Keratinocyte (primary cell): ENCODE measurements around the gene NEIL1. TPM values are rescaled to one million over a fixed set of nuclear protein-coding genes. Genes with fewer than 3 reads are reported as not detected.

Experiments
- DNase-seq: peaks from one replicate; pipeline ENCODE4 v3.0.0-alpha.2; 2011; ENCODE audit warnings: low read depth, missing footprints, low spot score
- FAIRE-seq: peaks from 2 replicates; lab custom pipeline; 2011; peaks lifted over from hg19 to GRCh38; lab: Jason Lieb, UNC
- H2AFZ ChIP-seq: 2 replicates; pipeline ENCODE4 v1.6.0; 2012; ENCODE audit warnings: low read length, control low read depth, inconsistent platforms; ENCODE audit not compliant: control insufficient read depth
- H3K27ac ChIP-seq: 2 replicates; pipeline ENCODE4 v1.5.1; 2011; ENCODE audit warnings: low read length; ENCODE audit not compliant: control insufficient read depth, insufficient read depth
- H3K27me3 ChIP-seq: 3 replicates; pipeline ENCODE4 v1.6.0; 2011; ENCODE audit warnings: low read length; ENCODE audit not compliant: control insufficient read depth, insufficient read depth; ENCODE audit errors: extremely low read depth
- H3K36me3 ChIP-seq, 2 experiments: 2 replicates in 1 of 2; 3 replicates in 1 of 2; pipeline ENCODE4 v1.5.1; 2011; ENCODE audit warnings: low read length in 2 of 2, mild to moderate bottlenecking in 1 of 2; ENCODE audit not compliant: control insufficient read depth in 2 of 2, insufficient read depth in 2 of 2; ENCODE audit errors: extremely low read depth in 1 of 2
- H3K4me1 ChIP-seq: 3 replicates; pipeline ENCODE4 v1.5.1; 2011; ENCODE audit warnings: low read length; ENCODE audit not compliant: control insufficient read depth, insufficient read depth; ENCODE audit errors: extremely low read depth
- H3K4me2 ChIP-seq: 3 replicates; pipeline ENCODE4 v1.6.0; 2011; ENCODE audit warnings: low read depth, low read length; ENCODE audit not compliant: control insufficient read depth, insufficient read depth; ENCODE audit errors: extremely low read depth
- H3K4me3 ChIP-seq, 3 experiments: fragments of 200-600 bp in 1 of 3; sonication (generic) in 1 of 3; 2 replicates in 2 of 3; 3 replicates in 1 of 3; pipeline ENCODE4 v1.5.1; 2011 to 2016; ENCODE audit warnings: low read length in 3 of 3, mild to moderate bottlenecking in 3 of 3, control low read depth in 2 of 3, inconsistent platforms in 1 of 3, low read depth in 1 of 3, mixed read lengths in 1 of 3, mixed run types in 1 of 3, moderate library complexity in 1 of 3; ENCODE audit not compliant: control insufficient read depth in 2 of 3, insufficient read depth in 2 of 3; ENCODE audit errors: extremely low read depth in 1 of 3
- H3K79me2 ChIP-seq: 2 replicates; pipeline ENCODE4 v1.6.0; 2012; ENCODE audit warnings: low read length; ENCODE audit not compliant: control insufficient read depth, insufficient read depth
- H3K9ac ChIP-seq: 3 replicates; pipeline ENCODE4 v1.6.0; 2011; ENCODE audit warnings: low read length; ENCODE audit not compliant: control insufficient read depth, insufficient read depth; ENCODE audit errors: extremely low read depth
- H3K9me1 ChIP-seq: 3 replicates; pipeline ENCODE4 v1.6.0; 2011; ENCODE audit warnings: low read length; ENCODE audit not compliant: control insufficient read depth, insufficient read depth; ENCODE audit errors: extremely low read depth
- H3K9me3 ChIP-seq: 2 replicates; pipeline ENCODE4 v1.5.1; 2012; ENCODE audit warnings: low read depth, low read length; ENCODE audit not compliant: control insufficient read depth
- H4K20me1 ChIP-seq: 3 replicates; pipeline ENCODE4 v1.6.0; 2011; ENCODE audit warnings: low read length; ENCODE audit not compliant: control insufficient read depth, insufficient read depth; ENCODE audit errors: extremely low read depth
- CTCF ChIP-seq, 3 experiments: IDR thresholded peaks in 1 of 3; conservative IDR thresholded peaks in 1 of 3; optimal IDR thresholded peaks in 1 of 3; 2 replicates in 2 of 3; 3 replicates in 1 of 3; pipeline versions ENCODE3 to v1.5.1; 2011; ENCODE audit warnings: low read length in 3 of 3, mild to moderate bottlenecking in 3 of 3, moderate library complexity in 2 of 3, control low read depth in 1 of 3, inconsistent platforms in 1 of 3; ENCODE audit not compliant: insufficient read depth in 2 of 3; ENCODE audit errors: extremely low read depth in 1 of 3
- EZH2 ChIP-seq: IDR thresholded peaks from one replicate; pipeline ENCODE4 v1.6.1; 2012; ENCODE audit warnings: inconsistent platforms, mild to moderate bottlenecking, low read length, moderate library complexity
- dilution Hi-C: fragments of 300-500 bp; cut with MboI; formaldehyde crosslinking; loops from one replicate; pipeline ENCODE4 v1.7.0; 2020; ENCODE audit warnings: low sequenced_read_pairs; ENCODE audit not compliant: extremely low pct_ligation_motif_present
- polyA plus RNA-seq, 5 experiments: library from polyadenylated mRNA; depleted of rRNA in 3 of 5; stranded (reverse) in 3 of 5; stranded (forward) in 1 of 5; unstranded in 1 of 5; fragments of >200 nt; gene quantifications; 1 replicate in 1 of 5; 2 replicates in 3 of 5; 3 replicates in 1 of 5; pipeline versions ENCODE4 v1.2.1 to v1.2.3, GENCODE V29; 2011 to 2012; ENCODE audit warnings: missing spikeins in 2 of 5, low read depth in 1 of 5, low replicate concordance in 1 of 5

The NEIL1 gene
- polyA plus RNA-seq, 1 donor (not counting 4 experiments of a cell fraction or from before 2014, with no cell fraction given) = 5.5 TPM

- Histone ChIP-seq H3K27me3 (no peaks in the 10 kb centered on the region), H3K79me2 (no peaks in the 10 kb centered on the region), H3K9me3 (no peaks in the 10 kb centered on the region), H4K20me1 (no peaks in the 10 kb centered on the region), H3K4me3 (no peak overlapping the region), H3K9me1 (no peaks in the 10 kb centered on the region), H3K36me3 (peaks cover 19 to 43% of the 10 kb centered on the region in 2 experiments), H3K9ac (no peak overlapping the region), H3K4me1 (no peaks in the 10 kb centered on the region), H2AFZ (no peak overlapping the region), H3K4me2 (no peak overlapping the region), H3K27ac (no peak overlapping the region)
- no peak for TF ChIP-seq CTCF (optimal IDR thresholded peaks at IDR 0.05 in 1 of 3, IDR thresholded peaks at IDR 0.05 in 1 of 3, conservative IDR thresholded peaks at IDR 0.05 in 1 of 3; ENCODE audit: extremely low read depth in 1 of 3, insufficient read depth in 2 of 3, low read length in 3 of 3)
- no peak for TF ChIP-seq EZH2
- FAIRE-seq (no peak), DNase-seq (no peak)
- dilution Hi-C loops = no loop called here
These were observed 11.3 kb downstream of the NEIL1 start for GRCh38 chr15:75357976-75358673.

- Histone ChIP-seq H3K4me3 (no peak overlapping the region), H3K4me1 (no peaks in the 10 kb centered on the region), H3K9me3 (no peaks in the 10 kb centered on the region), H3K4me2 (no peak overlapping the region), H3K36me3 (peaks cover 19 to 43% of the 10 kb centered on the region in 2 experiments), H3K27ac (no peak overlapping the region), H3K79me2 (no peaks in the 10 kb centered on the region), H3K9ac (no peak overlapping the region), H3K27me3 (no peaks in the 10 kb centered on the region), H3K9me1 (no peaks in the 10 kb centered on the region), H2AFZ (no peak overlapping the region), H4K20me1 (no peaks in the 10 kb centered on the region)
- dilution Hi-C loops = no loop called here
- no peak for FAIRE-seq
- TF ChIP-seq CTCF (optimal IDR thresholded peaks at IDR 0.05 in 1 of 3, IDR thresholded peaks at IDR 0.05 in 1 of 3, conservative IDR thresholded peaks at IDR 0.05 in 1 of 3; ENCODE audit: extremely low read depth in 1 of 3, insufficient read depth in 2 of 3, low read length in 3 of 3) (no peak), EZH2 (no peak)
- DNase-seq = no peak
These were observed 12.1 kb downstream of the NEIL1 start for GRCh38 chr15:75358771-75359536.
